Uterus (tissue), 2 donors: Measurements from ENCODE around the gene PTPRN2.

Source experiments
- CTCF ChIP-seq, 4 experiments: fragments of 200-600 bp in 2 of 4; fragments of 450-650 bp in 2 of 4; sonication (generic) in 2 of 4; IDR thresholded peaks; one replicate each; pipeline ENCODE4 v1.5.1; 2016 to 2019; ENCODE audit warnings: antibody characterized with exemption in 4 of 4, mild to moderate bottlenecking in 2 of 4, moderate library complexity in 1 of 4
- POLR2A ChIP-seq, 2 donors: fragments of 450-650 bp; IDR thresholded peaks; one replicate each; pipeline ENCODE4 v1.6.1; 2016; ENCODE audit warnings: antibody characterized with exemption in 2 of 2, mild to moderate bottlenecking in 1 of 2, moderate library complexity in 1 of 2

- TF ChIP-seq CTCF (IDR thresholded peaks at IDR 0.05) (no peak), POLR2A (IDR thresholded peaks at IDR 0.05) (no peak)
Observed at GRCh38 chr7:158048569-158048968, 539.1 kb downstream of the PTPRN2 start.
